Gastroesophageal sphincter (tissue), 4 donors: ENCODE data around the gene CA5B. TPM values are rescaled to one million over a fixed set of nuclear protein-coding genes. Genes with fewer than 3 reads are reported as not detected.
"Not testable (repeated sequence)": the region's sequence is repeated elsewhere in the genome, so short reads cannot be mapped to it uniquely, and the experiment has no call there.

Experiments
- ATAC-seq: fragments of 150-250 bp; one replicate; pipeline ENCODE4 v1.9.1; 2016; ENCODE audit warnings: mild to moderate bottlenecking, moderate library complexity
- H3K27ac ChIP-seq, 4 donors: fragments of 200-600 bp; sonication (generic) in 3 of 4; 1 replicate in 3 of 4; 2 replicates in 1 of 4; pipeline ENCODE4 v1.5.1; 2016 to 2019
- H3K27me3 ChIP-seq: fragments of 200-600 bp; sonication (generic); one replicate; pipeline ENCODE4 v1.5.1; 2019
- H3K36me3 ChIP-seq, 2 donors: fragments of 200-600 bp; sonication (generic); one replicate each; pipeline ENCODE4 v1.5.1; 2019; ENCODE audit warnings: control low read depth in 1 of 2
- H3K4me1 ChIP-seq, 3 donors: fragments of 200-600 bp; sonication (generic); 1 replicate in 2 of 3; 2 replicates in 1 of 3; pipeline ENCODE4 v1.5.1; 2016 to 2019; ENCODE audit warnings: control low read depth in 2 of 3
- H3K4me3 ChIP-seq, 2 donors: fragments of 200-600 bp; sonication (generic); one replicate each; pipeline ENCODE4 v1.5.1; 2019; ENCODE audit warnings: mild to moderate bottlenecking in 1 of 2, moderate library complexity in 1 of 2
- H3K9me3 ChIP-seq, 3 donors: fragments of 200-600 bp; sonication (generic); one replicate each; pipeline ENCODE4 v1.5.1; 2017 to 2019; ENCODE audit warnings: control low read depth in 2 of 3
- CTCF ChIP-seq, 4 experiments: fragments of 200-600 bp in 2 of 4; fragments of 450-650 bp in 2 of 4; sonication (generic) in 1 of 4; IDR thresholded peaks; one replicate each; pipeline ENCODE4 v1.5.1; 2017 to 2019; ENCODE audit warnings: antibody characterized with exemption in 4 of 4, mild to moderate bottlenecking in 2 of 4, moderate library complexity in 2 of 4
- EP300 ChIP-seq: sonication (generic); formaldehyde crosslinking; IDR thresholded peaks from one replicate; pipeline ENCODE4 v1.6.1; 2017; ENCODE audit warnings: antibody characterized with exemption, mild to moderate bottlenecking
- POLR2A ChIP-seq, 2 donors: fragments of 450-650 bp; IDR thresholded peaks; one replicate each; pipeline ENCODE4 v1.6.1; 2017; ENCODE audit warnings: antibody characterized with exemption in 2 of 2, mild to moderate bottlenecking in 2 of 2, moderate library complexity in 1 of 2
- POLR2AphosphoS5 ChIP-seq: sonication (generic); formaldehyde crosslinking; IDR thresholded peaks from one replicate; pipeline ENCODE4 v1.6.1; 2017; ENCODE audit warnings: antibody characterized with exemption
- WGBS, 2 donors: methylation state at CpG; one replicate each; pipeline ENCODE4 v1.1.5; 2018; ENCODE audit warnings: low coverage in 1 of 2; 5-methylcytosine and 5-hydroxymethylcytosine counted together
- small RNA-seq, 4 donors: library from RNA; depleted of rRNA; stranded (forward); fragments of <200 nt; gene quantifications; one replicate each; pipeline ENCODE3, GENCODE V24; 2016
- total RNA-seq, 4 donors: library from RNA; depleted of rRNA; stranded (reverse); fragments of >200 nt; gene quantifications; one replicate each; pipeline ENCODE4 v1.1.0, GENCODE V29; 2016

CA5B gene
- total RNA-seq, 4 donors from 2014 or later = 8.2 to 11.4 (median 9.9) TPM

GRCh38 chrX:15829217-15829616, 91.1 kb downstream of the CA5B start:
- TF ChIP-seq POLR2AphosphoS5 (no peak), POLR2A (IDR thresholded peaks at IDR 0.05) (no peak), EP300 (no peak), CTCF (IDR thresholded peaks at IDR 0.05) (no peak)
- 67 to 73% methylated on average over 1 of the region's 1 CpG for WGBS, 2 donors
- no peaks in the 10 kb centered on the region for H3K9me3 ChIP-seq
- no peak overlapping the region for H3K4me3 ChIP-seq
- H3K36me3 ChIP-seq = peaks cover 0 to 9% of the 10 kb centered on the region in 2 donors
- H3K27me3 ChIP-seq = no peaks in the 10 kb centered on the region
- no peaks in the 10 kb centered on the region for H3K4me1 ChIP-seq
- ATAC-seq = no peak
- H3K27ac ChIP-seq = no peak overlapping the region

- WGBS, 2 donors = no CpG with 5 or more reads among the region's 2 CpGs
- H3K36me3 ChIP-seq, H3K27me3 ChIP-seq, H3K4me3 ChIP-seq, H3K9me3 ChIP-seq, H3K27ac ChIP-seq, ATAC-seq, H3K4me1 ChIP-seq: not testable (repeated sequence)
These were observed 93.3 kb downstream of the CA5B start for GRCh38 chrX:15831347-15831746.

- no peaks in the 10 kb centered on the region for H3K4me1 ChIP-seq
- ATAC-seq = no peak
- no peak overlapping the region for H3K4me3 ChIP-seq
- no peaks in the 10 kb centered on the region for H3K27me3 ChIP-seq
- H3K27ac ChIP-seq = no peak overlapping the region
- WGBS, 2 donors = 65 to 79% methylated on average over 2 to 3 of the region's 3 CpGs
- no peaks in the 10 kb centered on the region for H3K9me3 ChIP-seq
- H3K36me3 ChIP-seq = no peaks in the 10 kb centered on the region
- TF ChIP-seq POLR2A (IDR thresholded peaks at IDR 0.05) (no peak), POLR2AphosphoS5 (no peak), EP300 (no peak), CTCF (IDR thresholded peaks at IDR 0.05) (no peak)
These were observed 96.0 kb downstream of the CA5B start for GRCh38 chrX:15834053-15834452.

- TF ChIP-seq EP300 (no peak), POLR2AphosphoS5 (no peak), CTCF (IDR thresholded peaks at IDR 0.05) (no peak), POLR2A (IDR thresholded peaks at IDR 0.05) (no peak)
- no peak overlapping the region for H3K27ac ChIP-seq
- WGBS, 2 donors = 60 to 74% methylated on average over 4 to 5 of the region's 5 CpGs
- H3K36me3 ChIP-seq = no peaks in the 10 kb centered on the region
- H3K4me3 ChIP-seq = no peak overlapping the region
- no peaks in the 10 kb centered on the region for H3K27me3 ChIP-seq
- ATAC-seq = no peak
- H3K4me1 ChIP-seq = no peaks in the 10 kb centered on the region
- H3K9me3 ChIP-seq = no peaks in the 10 kb centered on the region
These were observed 96.9 kb downstream of the CA5B start for GRCh38 chrX:15834827-15835595.

Small RNAs within 50 kb of the gene (small RNA-seq; reads per million reads assigned to genes)
- 0 reads per million in 4 donors for gene RF00409

Other genes with a start within 250 kb of the CA5B start
- gene PIR, start 244.9 kb upstream of the CA5B start, total RNA-seq = 10 to 100 TPM; 14.7 to 30.4 (median 19.1) TPM
- gene BMX, start 237.5 kb upstream of the CA5B start, total RNA-seq = 1 to 10 TPM; 1.9 to 4.4 (median 2.9) TPM
- gene ACE2, start 137.3 kb upstream of the CA5B start, total RNA-seq = 1 to 10 TPM in 3 of 4 donors, under 1 TPM in 1; 0.62 to 4.5 (median 2.1) TPM
- gene CLTRN, start 73.5 kb upstream of the CA5B start, total RNA-seq = 1 to 10 TPM in 1 of 4 donors, under 1 TPM in 2, not detected in 1; 0.40 to 1.2 (median 0.74) TPM
- gene ZRSR2, start 52.2 kb downstream of the CA5B start, total RNA-seq = 10 to 100 TPM in 3 of 4 donors, 1 to 10 TPM in 1; 8.3 to 12.0 (median 11.0) TPM
- 100 to 1,000 TPM in 3 of 4 donors, 10 to 100 TPM in 1; 98.7 to 300 (median 203) TPM for gene AP1S2, start 116.5 kb downstream of the CA5B start, total RNA-seq